ENCODE results near the gene MYLK4.
"Not testable (repeated sequence)": the region's sequence is repeated elsewhere in the genome, so short reads cannot be mapped to it uniquely, and the experiment has no call there.

GRCh38 chr6:2762868-2763267, 12.1 kb upstream of the MYLK4 start:
- not testable (repeated sequence) for TF ChIP-seq CTCF (IDR thresholded peaks at IDR 0.05); SIN3A (IDR thresholded peaks at IDR 0.05; ENCODE audit: borderline replicate concordance, insufficient read depth, low read depth, low read length); POLR2AphosphoS5 (IDR thresholded peaks at IDR 0.05; ENCODE audit: low read depth, low read length); TCF7L2 (IDR thresholded peaks at IDR 0.05; ENCODE audit: low read depth, low read length)
- TF ChIP-seq, protein P1, sequence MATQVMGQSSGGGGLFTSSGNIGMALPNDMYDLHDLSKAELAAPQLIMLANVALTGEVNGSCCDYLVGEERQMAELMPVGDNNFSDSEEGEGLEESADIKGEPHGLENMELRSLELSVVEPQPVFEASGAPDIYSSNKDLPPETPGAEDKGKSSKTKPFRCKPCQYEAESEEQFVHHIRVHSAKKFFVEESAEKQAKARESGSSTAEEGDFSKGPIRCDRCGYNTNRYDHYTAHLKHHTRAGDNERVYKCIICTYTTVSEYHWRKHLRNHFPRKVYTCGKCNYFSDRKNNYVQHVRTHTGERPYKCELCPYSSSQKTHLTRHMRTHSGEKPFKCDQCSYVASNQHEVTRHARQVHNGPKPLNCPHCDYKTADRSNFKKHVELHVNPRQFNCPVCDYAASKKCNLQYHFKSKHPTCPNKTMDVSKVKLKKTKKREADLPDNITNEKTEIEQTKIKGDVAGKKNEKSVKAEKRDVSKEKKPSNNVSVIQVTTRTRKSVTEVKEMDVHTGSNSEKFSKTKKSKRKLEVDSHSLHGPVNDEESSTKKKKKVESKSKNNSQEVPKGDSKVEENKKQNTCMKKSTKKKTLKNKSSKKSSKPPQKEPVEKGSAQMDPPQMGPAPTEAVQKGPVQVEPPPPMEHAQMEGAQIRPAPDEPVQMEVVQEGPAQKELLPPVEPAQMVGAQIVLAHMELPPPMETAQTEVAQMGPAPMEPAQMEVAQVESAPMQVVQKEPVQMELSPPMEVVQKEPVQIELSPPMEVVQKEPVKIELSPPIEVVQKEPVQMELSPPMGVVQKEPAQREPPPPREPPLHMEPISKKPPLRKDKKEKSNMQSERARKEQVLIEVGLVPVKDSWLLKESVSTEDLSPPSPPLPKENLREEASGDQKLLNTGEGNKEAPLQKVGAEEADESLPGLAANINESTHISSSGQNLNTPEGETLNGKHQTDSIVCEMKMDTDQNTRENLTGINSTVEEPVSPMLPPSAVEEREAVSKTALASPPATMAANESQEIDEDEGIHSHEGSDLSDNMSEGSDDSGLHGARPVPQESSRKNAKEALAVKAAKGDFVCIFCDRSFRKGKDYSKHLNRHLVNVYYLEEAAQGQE (IDR thresholded peaks at IDR 0.05; ENCODE audit: insufficient read depth in 1 of 2, low read depth in 2 of 2, low read length in 1 of 2), result not testable (repeated sequence)

All from Panc1 (cell line).